Lower leg skin (tissue), 3 donors: ENCODE results near the gene LYZ.

ENCODE experiments used
- POLR2A ChIP-seq, 2 donors: fragments of 450-650 bp; IDR thresholded peaks; one replicate each; pipeline ENCODE4 v1.6.1; 2016 to 2017; ENCODE audit warnings: antibody characterized with exemption in 2 of 2, mild to moderate bottlenecking in 1 of 2, moderate library complexity in 1 of 2
- TF ChIP-seq, protein P1 (sequence below), 3 donors: fragments of 450-650 bp; IDR thresholded peaks; one replicate each; pipeline ENCODE4 v1.5.1; 2016; ENCODE audit warnings: antibody characterized with exemption in 3 of 3, mild to moderate bottlenecking in 3 of 3, moderate library complexity in 2 of 3

DNA sequence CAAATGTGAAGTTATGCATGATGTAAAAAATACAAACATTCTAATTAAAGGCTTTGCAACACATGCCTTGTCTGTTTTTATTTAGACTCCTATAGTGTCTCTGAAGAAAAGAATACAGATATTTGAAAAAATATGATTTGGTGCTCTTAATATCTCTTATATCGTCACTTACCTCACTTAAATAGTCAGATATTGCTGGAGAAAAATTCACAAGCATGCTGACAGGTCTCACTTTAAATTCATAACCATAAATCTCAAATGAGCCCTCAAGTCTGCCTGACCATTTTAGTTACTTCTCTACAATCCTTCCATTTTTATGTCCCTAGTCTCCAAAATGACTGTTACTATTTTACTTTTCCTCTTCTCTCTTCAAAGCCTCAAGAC lies 6.0 kb downstream of the LYZ start:
- TF ChIP-seq, protein P1, sequence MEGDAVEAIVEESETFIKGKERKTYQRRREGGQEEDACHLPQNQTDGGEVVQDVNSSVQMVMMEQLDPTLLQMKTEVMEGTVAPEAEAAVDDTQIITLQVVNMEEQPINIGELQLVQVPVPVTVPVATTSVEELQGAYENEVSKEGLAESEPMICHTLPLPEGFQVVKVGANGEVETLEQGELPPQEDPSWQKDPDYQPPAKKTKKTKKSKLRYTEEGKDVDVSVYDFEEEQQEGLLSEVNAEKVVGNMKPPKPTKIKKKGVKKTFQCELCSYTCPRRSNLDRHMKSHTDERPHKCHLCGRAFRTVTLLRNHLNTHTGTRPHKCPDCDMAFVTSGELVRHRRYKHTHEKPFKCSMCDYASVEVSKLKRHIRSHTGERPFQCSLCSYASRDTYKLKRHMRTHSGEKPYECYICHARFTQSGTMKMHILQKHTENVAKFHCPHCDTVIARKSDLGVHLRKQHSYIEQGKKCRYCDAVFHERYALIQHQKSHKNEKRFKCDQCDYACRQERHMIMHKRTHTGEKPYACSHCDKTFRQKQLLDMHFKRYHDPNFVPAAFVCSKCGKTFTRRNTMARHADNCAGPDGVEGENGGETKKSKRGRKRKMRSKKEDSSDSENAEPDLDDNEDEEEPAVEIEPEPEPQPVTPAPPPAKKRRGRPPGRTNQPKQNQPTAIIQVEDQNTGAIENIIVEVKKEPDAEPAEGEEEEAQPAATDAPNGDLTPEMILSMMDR (IDR thresholded peaks at IDR 0.05) = no peak
- no peak for TF ChIP-seq POLR2A (IDR thresholded peaks at IDR 0.05)
